Hepatocyte (in vitro differentiated cells): Measurements from ENCODE around the gene MUC6.

Source experiments
- EZH2 ChIP-seq: fragments of 200-600 bp; sonication (generic); IDR thresholded peaks from 2 replicates; pipeline ENCODE4 v1.6.1; 2016; ENCODE audit warnings: antibody characterized with exemption, mild to moderate bottlenecking, borderline replicate concordance
- TF ChIP-seq, protein P1 (sequence below): fragments of 200-600 bp; sonication (generic); IDR thresholded peaks from 2 replicates; pipeline ENCODE4 v1.5.1; 2016; ENCODE audit warnings: antibody characterized with exemption, mild to moderate bottlenecking; ENCODE audit not compliant: poor library complexity

- no peak for TF ChIP-seq EZH2
- TF ChIP-seq, protein P1, sequence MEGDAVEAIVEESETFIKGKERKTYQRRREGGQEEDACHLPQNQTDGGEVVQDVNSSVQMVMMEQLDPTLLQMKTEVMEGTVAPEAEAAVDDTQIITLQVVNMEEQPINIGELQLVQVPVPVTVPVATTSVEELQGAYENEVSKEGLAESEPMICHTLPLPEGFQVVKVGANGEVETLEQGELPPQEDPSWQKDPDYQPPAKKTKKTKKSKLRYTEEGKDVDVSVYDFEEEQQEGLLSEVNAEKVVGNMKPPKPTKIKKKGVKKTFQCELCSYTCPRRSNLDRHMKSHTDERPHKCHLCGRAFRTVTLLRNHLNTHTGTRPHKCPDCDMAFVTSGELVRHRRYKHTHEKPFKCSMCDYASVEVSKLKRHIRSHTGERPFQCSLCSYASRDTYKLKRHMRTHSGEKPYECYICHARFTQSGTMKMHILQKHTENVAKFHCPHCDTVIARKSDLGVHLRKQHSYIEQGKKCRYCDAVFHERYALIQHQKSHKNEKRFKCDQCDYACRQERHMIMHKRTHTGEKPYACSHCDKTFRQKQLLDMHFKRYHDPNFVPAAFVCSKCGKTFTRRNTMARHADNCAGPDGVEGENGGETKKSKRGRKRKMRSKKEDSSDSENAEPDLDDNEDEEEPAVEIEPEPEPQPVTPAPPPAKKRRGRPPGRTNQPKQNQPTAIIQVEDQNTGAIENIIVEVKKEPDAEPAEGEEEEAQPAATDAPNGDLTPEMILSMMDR, result no peak
Measured at GRCh38 chr11:1005928-1006327, 30.6 kb downstream of the MUC6 start.
